PC-3 (cell line): ENCODE measurements around the gene PTGES2. TPM values are rescaled to one million over a fixed set of nuclear protein-coding genes. Genes with fewer than 3 reads are reported as not detected.

Experiments
- ATAC-seq: fragments of 200-7000 bp; cut with Tn5 transposase; 2 replicates; pipeline ENCODE4 v1.9.1; 2020; ENCODE audit warnings: mild to moderate bottlenecking, moderate library complexity
- BruUV-seq: library from RNA; stranded (reverse); fragments of 400-500 nt; replicated peaks from 2 replicates; lab custom pipeline; 2021; lab: Mats Ljungman, UMichigan
- CTCF ChIA-PET: fragments of 300-600 bp; sonication (Branson Sonifier 250); formaldehyde crosslinking; loops from one replicate; lab custom pipeline; 2022; ENCODE audit warnings: antibody characterized with exemption; lab: Charles Lee
- POLR2A ChIA-PET: fragments of 300-600 bp; sonication (Branson Sonifier 250); formaldehyde crosslinking; loops from one replicate; lab custom pipeline; 2022; ENCODE audit warnings: antibody characterized with exemption; ENCODE audit not compliant: unreplicated experiment; lab: Charles Lee
- DNase-seq: peaks from one replicate; pipeline ENCODE4 v3.0.0-alpha.2; 2015
- H2AFZ ChIP-seq: fragments of 300-600 bp; sonication (generic); 2 replicates; pipeline ENCODE4 v1.6.0; 2016; ENCODE audit warnings: antibody characterized with exemption, low read length
- H3F3A ChIP-seq: fragments of 300-600 bp; sonication (generic); one replicate; pipeline ENCODE4 v1.6.0; 2017; ENCODE audit warnings: antibody characterized with exemption, low read length, control low read depth, mild to moderate bottlenecking; ENCODE audit not compliant: unreplicated experiment
- H3K27ac ChIP-seq: fragments of 300-600 bp; sonication (generic); 2 replicates; pipeline ENCODE4 v1.5.1; 2016; ENCODE audit warnings: mild to moderate bottlenecking, low read length
- H3K27me3 ChIP-seq: fragments of 300-600 bp; sonication (generic); 2 replicates; pipeline ENCODE4 v1.6.1; 2016; ENCODE audit warnings: low read length, mixed read lengths
- H3K36me3 ChIP-seq: fragments of 300-600 bp; sonication (generic); 2 replicates; pipeline ENCODE4 v1.6.1; 2016; ENCODE audit warnings: low read depth, mixed run types, low read length, mixed read lengths
- H3K4me1 ChIP-seq: fragments of 300-600 bp; sonication (generic); 2 replicates; pipeline ENCODE4 v1.5.1; 2016; ENCODE audit warnings: low read length; ENCODE audit not compliant: insufficient read depth
- H3K4me2 ChIP-seq: fragments of 300-600 bp; sonication (generic); 2 replicates; pipeline ENCODE4 v1.6.0; 2016; ENCODE audit warnings: low read length
- H3K4me3 ChIP-seq: fragments of 300-600 bp; sonication (generic); 2 replicates; pipeline ENCODE4 v1.5.1; 2016; ENCODE audit warnings: mild to moderate bottlenecking, low read length, mixed read lengths
- H3K79me2 ChIP-seq: fragments of 300-600 bp; sonication (generic); 2 replicates; pipeline ENCODE4 v1.6.1; 2017; ENCODE audit warnings: low read length, mixed read lengths
- H3K9ac ChIP-seq: fragments of 300-600 bp; sonication (generic); 2 replicates; pipeline ENCODE4 v1.6.0; 2016; ENCODE audit warnings: mild to moderate bottlenecking, low read length
- H3K9me2 ChIP-seq: fragments of 300-600 bp; sonication (generic); replicated peaks from 2 replicates; pipeline ENCODE4 v1.6.1; 2016; ENCODE audit warnings: mixed run types, low read length, mixed read lengths
- H3K9me3 ChIP-seq: fragments of 300-600 bp; sonication (generic); 2 replicates; pipeline ENCODE4 v1.6.1; 2016; ENCODE audit warnings: low read length, mixed read lengths
- H4K20me1 ChIP-seq: fragments of 300-600 bp; sonication (generic); 2 replicates; pipeline ENCODE4 v1.6.1; 2016; ENCODE audit warnings: low read length, mixed read lengths
- EZH2 ChIP-seq: fragments of 300-600 bp; sonication (generic); IDR thresholded peaks from one replicate; pipeline ENCODE4 v1.6.1; 2017; ENCODE audit warnings: antibody characterized with exemption, mild to moderate bottlenecking, low read length; ENCODE audit not compliant: unreplicated experiment
- EZH2phosphoT487 ChIP-seq: fragments of 300-600 bp; sonication (generic); IDR thresholded peaks from 2 replicates; pipeline ENCODE4 v1.6.1; 2018; ENCODE audit warnings: mild to moderate bottlenecking, antibody characterized with exemption, low read length, borderline replicate concordance
- intact Hi-C: fragments of 100-400 bp; cut with micrococcal nuclease; formaldehyde crosslinking; loops from 2 replicates; pipeline ENCODE4 v1.9.0; 2023
- total RNA-seq: library from RNA; depleted of rRNA; stranded (reverse); fragments of >200 nt; gene quantifications from 2 replicates; pipeline ENCODE4 v1.2.3, GENCODE V29; 2014
- TF ChIP-seq, protein P1 (sequence below): fragments of 300-600 bp; sonication (generic); conservative IDR thresholded peaks from 2 replicates; pipeline ENCODE4 v1.5.1; 2017; ENCODE audit warnings: antibody characterized with exemption, low read depth, mild to moderate bottlenecking, low read length

The PTGES2 gene
- total RNA-seq, 1 experiment from 2014 or later, result 258 TPM

DNA sequence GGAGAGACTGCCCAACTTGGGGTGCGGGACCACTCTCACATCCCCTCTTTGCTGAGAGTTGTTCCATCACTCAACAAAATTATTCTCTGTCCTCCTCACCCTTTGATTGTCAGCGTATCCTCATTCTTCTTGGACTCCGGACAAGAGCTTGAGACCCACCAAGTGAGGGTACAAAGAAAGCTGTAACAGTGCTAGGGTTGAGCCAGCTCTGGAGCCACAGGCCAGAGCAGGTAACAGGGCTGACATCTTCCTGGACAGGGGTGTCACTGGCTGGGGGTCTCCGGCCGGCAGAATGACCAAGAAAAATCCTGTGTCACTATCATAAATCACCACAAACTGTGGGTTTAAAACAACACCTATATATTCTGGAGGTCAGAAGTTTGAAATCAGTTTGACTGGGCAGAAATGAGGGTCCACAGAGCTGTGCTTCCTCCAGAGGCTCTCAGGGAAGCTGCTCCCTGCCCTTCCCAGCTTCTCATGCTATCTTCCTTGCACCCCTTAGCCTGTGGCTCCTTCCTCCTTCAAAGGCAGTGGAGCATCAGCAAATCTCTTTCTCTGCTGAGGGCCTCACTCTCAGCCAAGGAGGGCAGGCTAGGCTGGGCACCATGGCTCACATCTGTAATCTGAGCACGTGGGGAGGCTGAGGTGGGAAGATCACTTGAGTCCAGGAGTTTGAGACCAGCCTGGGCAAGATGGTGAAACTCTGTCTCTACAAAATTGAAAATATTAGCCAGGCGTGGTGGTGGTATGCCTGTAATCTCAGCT, 28.4 kb upstream of the PTGES2 start:
- peaks cover 7% of the 10 kb centered on the region for H3K4me1 ChIP-seq
- no peaks in the 10 kb centered on the region for H3F3A ChIP-seq
- no peak overlapping the region for H3K27ac ChIP-seq
- no peak overlapping the region for H3K9ac ChIP-seq
- H3K79me2 ChIP-seq, result peaks cover 7% of the 10 kb centered on the region
- H3K9me3 ChIP-seq, result no peaks in the 10 kb centered on the region
- BruUV-seq, result no TSS peak
- ATAC-seq, result no peak
- POLR2A ChIA-PET, result no interaction called here
- intact Hi-C loops, result no loop called here
- H2AFZ ChIP-seq, result no peak overlapping the region
- CTCF ChIA-PET, result no interaction called here
- TF ChIP-seq, protein P1, sequence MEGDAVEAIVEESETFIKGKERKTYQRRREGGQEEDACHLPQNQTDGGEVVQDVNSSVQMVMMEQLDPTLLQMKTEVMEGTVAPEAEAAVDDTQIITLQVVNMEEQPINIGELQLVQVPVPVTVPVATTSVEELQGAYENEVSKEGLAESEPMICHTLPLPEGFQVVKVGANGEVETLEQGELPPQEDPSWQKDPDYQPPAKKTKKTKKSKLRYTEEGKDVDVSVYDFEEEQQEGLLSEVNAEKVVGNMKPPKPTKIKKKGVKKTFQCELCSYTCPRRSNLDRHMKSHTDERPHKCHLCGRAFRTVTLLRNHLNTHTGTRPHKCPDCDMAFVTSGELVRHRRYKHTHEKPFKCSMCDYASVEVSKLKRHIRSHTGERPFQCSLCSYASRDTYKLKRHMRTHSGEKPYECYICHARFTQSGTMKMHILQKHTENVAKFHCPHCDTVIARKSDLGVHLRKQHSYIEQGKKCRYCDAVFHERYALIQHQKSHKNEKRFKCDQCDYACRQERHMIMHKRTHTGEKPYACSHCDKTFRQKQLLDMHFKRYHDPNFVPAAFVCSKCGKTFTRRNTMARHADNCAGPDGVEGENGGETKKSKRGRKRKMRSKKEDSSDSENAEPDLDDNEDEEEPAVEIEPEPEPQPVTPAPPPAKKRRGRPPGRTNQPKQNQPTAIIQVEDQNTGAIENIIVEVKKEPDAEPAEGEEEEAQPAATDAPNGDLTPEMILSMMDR, result no peak
- TF ChIP-seq EZH2, result no peak
- TF ChIP-seq EZH2phosphoT487, result no peak
- no peaks in the 10 kb centered on the region for H4K20me1 ChIP-seq
- no peak overlapping the region for H3K4me3 ChIP-seq
- H3K9me2 ChIP-seq, result no peaks in the 10 kb centered on the region
- no peaks in the 10 kb centered on the region for H3K36me3 ChIP-seq
- no peaks in the 10 kb centered on the region for H3K27me3 ChIP-seq
- no peak overlapping the region for H3K4me2 ChIP-seq
- no peak for DNase-seq

DNA sequence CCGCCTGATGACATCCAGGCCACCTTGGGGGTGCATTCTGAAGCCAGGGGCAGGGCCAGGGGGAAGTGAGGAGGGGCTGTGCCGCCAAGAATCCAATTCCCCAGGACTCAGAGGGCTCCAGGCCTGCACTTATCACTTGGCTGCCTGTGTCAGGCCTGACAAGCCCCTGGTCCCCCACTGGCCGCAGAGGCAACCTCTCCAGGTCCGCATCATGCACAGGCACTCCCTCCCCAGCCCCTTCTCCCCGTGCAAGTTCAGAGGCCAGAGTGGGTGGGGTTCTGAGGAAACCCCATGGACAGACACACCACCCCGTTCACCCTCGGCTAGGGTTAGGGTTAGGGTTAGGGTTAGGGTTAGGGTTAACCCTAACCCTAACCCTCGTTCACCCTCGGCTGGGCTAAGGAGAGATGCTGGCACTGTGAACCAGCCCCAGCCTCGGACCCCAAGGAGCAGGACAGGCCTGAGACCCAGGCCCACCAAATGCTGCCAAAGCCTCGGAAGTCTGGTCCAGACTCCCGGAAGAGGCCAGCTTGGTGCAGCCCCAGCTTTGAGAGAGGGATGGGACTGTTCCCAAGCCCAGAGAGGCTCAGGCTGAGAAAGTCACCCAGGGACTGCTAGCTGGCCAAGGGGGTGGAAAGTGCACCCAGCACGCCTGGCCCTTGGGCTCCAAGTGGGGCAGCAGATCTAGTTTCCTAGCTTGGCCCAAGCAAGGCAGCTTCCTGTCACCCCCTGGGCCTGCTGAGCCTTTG, 26.6 kb upstream of the PTGES2 start:
- no peak overlapping the region for H2AFZ ChIP-seq
- H4K20me1 ChIP-seq, result no peaks in the 10 kb centered on the region
- TF ChIP-seq, protein P1, result no peak
- TF ChIP-seq EZH2phosphoT487 (no peak), EZH2 (no peak)
- no peak overlapping the region for H3K4me2 ChIP-seq
- no peak overlapping the region for H3K9ac ChIP-seq
- no peaks in the 10 kb centered on the region for H3K9me2 ChIP-seq
- no peaks in the 10 kb centered on the region for H3K9me3 ChIP-seq
- no TSS peak for BruUV-seq
- intact Hi-C loops, result no loop called here
- no peaks in the 10 kb centered on the region for H3K79me2 ChIP-seq
- no peak overlapping the region for H3K4me3 ChIP-seq
- H3K27me3 ChIP-seq, result no peaks in the 10 kb centered on the region
- peaks cover 14% of the 10 kb centered on the region for H3K4me1 ChIP-seq
- DNase-seq (no peak), ATAC-seq (no peak)
- H3K27ac ChIP-seq, result no peak overlapping the region
- POLR2A ChIA-PET, result no interaction called here
- no peaks in the 10 kb centered on the region for H3K36me3 ChIP-seq
- CTCF ChIA-PET, result no interaction called here
- H3F3A ChIP-seq, result no peaks in the 10 kb centered on the region
